GM10847 (cell line): ENCODE results near the gene MYBPC2.

ENCODE experiments used
- POLR2A ChIP-seq: IDR thresholded peaks from 2 replicates; pipeline ENCODE4 v1.6.1; 2011; ENCODE audit not compliant: insufficient read length; ENCODE audit errors: extremely low read depth

The MYBPC2 gene

GRCh38 chr19:50509366-50509765 lies 76.7 kb downstream of the MYBPC2 start:
- TF ChIP-seq POLR2A, result no peak

DNA sequence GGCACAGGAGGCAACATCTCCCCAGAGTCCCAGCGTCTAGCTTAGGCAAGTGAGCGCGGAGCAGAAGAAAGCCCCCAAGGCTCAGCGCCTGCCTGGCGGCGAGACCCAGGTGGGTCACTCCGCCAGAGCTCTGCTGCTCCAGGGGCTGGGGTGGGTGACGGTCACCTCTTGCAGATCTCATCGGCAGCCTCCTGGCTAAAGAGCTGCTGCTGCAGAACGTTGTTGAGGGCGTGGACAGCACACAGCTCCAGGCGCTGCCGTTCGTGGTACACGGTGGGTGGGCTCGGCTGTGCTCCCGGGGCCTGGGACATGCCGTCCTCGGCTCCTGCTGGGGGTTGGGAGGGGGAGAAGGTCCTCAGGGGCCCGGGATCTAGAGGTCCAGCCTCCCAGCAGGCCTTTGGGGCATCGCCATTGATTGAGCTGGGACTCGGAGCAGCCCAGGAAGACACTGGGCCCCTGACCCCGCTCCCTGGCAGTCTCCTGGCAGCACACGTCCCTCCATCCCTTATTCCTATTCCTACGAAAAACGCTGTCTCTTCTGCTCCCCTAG lies 77.5 kb downstream of the MYBPC2 start:
- no peak for TF ChIP-seq POLR2A

GRCh38 chr19:50510700-50511068 lies 78.0 kb downstream of the MYBPC2 start:
- no peak for TF ChIP-seq POLR2A

DNA sequence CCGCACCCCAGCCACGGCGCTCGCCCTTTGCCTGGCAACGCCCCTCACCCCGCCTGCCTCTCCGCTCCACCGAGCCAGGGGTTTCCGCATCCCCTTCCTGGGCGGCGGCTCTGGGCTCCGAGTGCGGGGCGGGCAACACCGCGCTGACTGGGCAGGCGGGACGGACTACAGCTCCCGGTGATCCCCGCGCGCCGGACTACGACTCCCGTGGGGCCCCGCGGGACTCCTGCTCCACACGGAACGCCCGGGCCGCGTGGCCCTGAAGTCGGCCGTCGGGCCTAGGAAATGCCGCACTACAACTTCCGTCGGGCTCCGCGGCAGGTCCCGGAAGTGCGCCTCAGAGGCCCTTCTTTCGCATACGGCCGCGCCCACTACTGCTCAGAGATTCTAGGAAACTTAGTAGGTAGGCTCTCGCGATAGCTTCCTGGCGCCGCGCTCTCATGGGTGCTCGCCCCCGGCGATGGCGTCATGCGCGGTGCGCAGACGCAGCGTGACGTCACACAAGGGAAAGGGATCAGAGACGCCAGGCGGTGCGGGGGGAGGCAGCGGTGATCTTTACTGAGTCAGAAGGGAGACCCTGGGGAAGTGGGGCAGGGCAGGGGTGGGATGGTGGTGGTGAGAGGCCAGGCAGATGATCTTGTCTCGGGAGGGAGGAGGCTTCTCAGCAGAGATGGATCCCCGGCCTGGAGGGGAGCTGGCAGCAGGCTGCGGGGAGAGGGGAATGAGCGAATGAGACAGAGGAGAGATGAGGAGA lies 78.6 kb downstream of the MYBPC2 start, which contains the start of gene JOSD2:
Gene JOSD2 (minus strand): TSS at position 123 of the 754 bp plus-strand sequence. CDS start 760 bp downstream, outside the sequence.
- peak; percentile 46 for TF ChIP-seq POLR2A

DNA sequence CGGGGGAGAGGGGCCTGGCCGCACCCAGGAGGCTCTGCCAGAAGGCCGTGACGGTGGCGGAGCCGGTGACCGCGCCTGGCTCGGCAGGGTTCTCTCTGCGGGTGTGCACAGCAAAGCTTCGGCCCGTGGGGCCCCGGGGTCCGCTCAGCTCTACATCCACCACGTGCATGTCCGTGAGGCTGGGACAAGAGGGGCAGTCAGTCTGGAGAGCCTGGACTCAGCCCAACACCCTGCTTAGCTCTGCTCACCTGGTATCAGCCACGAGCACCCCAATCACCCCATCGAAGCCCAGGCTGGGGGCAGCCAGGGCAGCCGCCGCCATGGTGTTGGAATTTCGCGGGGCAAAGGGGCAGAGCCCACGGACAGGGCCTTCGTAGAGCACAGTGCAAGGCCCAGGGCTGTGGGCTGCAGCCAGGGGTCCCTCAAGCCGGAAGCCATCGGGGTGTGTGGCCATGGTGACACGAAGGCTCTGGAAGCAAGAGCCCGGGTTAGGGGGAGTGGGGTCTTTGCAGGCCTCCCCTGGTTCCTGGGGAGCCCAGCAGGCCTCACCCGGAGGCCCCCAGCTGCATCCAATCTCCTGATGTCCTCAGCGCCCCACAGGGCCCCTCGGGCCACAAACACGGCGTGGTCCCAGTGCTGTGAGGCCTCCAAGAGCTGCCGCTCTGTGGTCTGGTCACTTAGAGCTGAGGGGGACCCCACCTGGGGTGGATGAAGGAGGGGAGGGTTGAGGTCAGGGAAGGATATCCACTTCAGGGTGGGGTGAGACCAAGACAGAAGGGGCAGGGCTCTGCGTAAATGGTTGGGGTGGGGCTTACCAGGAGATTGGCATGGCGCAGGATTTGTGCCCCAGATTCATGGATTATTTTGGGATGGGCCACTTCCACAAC lies 79.7 kb downstream of the MYBPC2 start:
- TF ChIP-seq POLR2A, result no peak

DNA sequence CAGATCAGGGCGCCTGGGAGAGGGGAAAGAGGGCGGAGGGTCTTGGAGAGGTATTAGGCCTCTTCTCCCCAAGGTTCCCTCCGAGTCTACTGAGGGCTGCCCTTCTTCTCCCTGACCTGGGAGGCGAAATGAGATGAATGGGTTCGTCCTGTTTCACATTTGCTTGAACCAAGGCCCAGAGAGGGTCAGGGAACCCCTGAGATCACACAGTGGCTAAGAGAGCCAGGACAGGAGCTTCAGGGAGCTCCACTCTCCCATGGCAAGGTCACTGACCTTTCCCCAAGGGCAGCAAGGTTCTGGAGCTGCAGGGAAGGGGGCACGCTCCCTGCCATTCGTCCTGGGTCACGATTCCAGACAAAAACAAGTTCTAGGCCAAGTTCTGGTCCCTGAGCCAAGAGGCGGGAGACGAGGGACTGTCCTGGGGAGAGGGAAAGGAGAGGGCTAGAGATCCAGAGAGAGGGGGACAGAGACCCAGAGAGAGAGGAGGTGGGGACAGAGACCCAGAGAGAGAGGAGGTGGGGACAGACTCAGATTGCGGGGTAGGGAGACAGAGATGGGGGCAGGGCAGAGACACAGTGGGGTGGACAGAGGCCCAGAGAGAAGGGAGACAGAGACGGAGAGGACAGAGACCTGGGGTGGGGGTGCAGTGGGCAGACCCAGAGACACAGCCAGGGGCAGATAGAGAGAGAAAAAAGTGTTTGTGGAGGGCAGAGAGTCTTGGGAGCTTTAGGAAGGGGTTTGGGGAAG lies 80.5 kb downstream of the MYBPC2 start:
- TF ChIP-seq POLR2A, result no peak

DNA sequence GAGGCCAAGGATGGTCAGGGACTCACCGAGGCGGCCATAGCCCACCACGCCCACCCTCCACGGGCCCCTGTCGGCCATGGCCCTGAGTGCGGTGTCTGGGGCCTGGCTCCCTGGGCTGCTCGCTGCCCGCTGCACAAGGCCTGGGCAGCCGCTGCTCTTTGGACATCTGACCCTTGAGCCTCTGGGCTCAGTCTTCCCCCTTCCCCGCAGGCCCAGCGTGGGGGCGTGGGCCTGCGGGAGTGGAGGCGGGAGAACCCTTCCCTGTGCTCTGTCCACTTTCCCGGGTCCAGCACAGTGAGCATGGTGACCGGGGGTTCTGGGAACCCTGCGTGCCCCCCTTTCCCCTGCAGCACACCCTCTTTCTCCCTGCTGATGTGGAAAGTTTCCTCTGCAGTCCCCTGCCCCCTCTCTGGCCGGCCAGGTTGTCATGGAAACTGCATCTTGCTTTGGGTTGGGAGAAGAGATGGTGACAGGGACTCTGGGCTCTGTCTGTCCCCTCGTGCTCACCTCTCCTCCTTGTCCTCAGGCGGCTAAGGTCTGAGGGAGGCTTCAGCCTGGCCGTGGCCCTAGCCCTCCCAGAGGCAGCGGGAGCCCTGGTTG lies 81.2 kb downstream of the MYBPC2 start, which contains the start of gene ASPDH:
Gene ASPDH (minus strand): TSS at position 168 of the 600 bp plus-strand sequence. CDS start 90 bp downstream, at position 78.
- no peak for TF ChIP-seq POLR2A

- TF ChIP-seq POLR2A, result no peak
Observed at GRCh38 chr19:50514346-50515167, 81.9 kb downstream of the MYBPC2 start.

GRCh38 chr19:50515168-50515561 lies 82.5 kb downstream of the MYBPC2 start:
- no peak for TF ChIP-seq POLR2A
